ENCODE results near the gene TMPRSS2. TPM values are rescaled to one million over a fixed set of nuclear protein-coding genes. Genes with fewer than 3 reads are reported as not detected.

TMPRSS2 gene
- total and polyA plus RNA-seq, 2 of the 13 experiments (the other 11 are each of a cell fraction or from before 2014, with no cell fraction given) = 1.7 to 1.8 TPM

- in situ Hi-C loops (cut with HindIII; ENCODE audit: extremely low pct_ligation_motif_present, low pct_unique_long_range_greater_than_20kb) (no loop called here), intact Hi-C loops (cut with micrococcal nuclease; ENCODE audit: unreplicated experiment) (no loop called here)
- Histone ChIP-seq H3K79me2 (ENCODE audit: insufficient read depth, low read length) (no peaks in the 10 kb centered on the region), H3K4me1 (ENCODE audit: insufficient read depth, low read length) (no peaks in the 10 kb centered on the region), H3K27ac (ENCODE audit: extremely low read length, insufficient read depth, low read length) (no peak overlapping the region), H3K4me2 (ENCODE audit: low read depth, low read length) (no peak overlapping the region), H3K9ac (ENCODE audit: insufficient read depth, low read depth, low read length) (no peak overlapping the region), H3K4me3 (replicated peaks in 1 of 3; ENCODE audit: insufficient read depth in 1 of 3, low read depth in 2 of 3, low read length in 3 of 3) (no peak overlapping the region), H3K27me3 (ENCODE audit: control insufficient read depth in 1 of 2, insufficient read depth in 2 of 2, low read length in 2 of 2) (no peaks in the 10 kb centered on the region), H4K20me1 (ENCODE audit: insufficient read depth, low read length) (no peaks in the 10 kb centered on the region), H3K9me3 (ENCODE audit: low read length) (no peaks in the 10 kb centered on the region), H3K36me3 (replicated peaks in 1 of 2; ENCODE audit: control insufficient read depth in 1 of 2, insufficient read depth in 2 of 2, low read length in 2 of 2) (no peaks in the 10 kb centered on the region), H2AFZ (ENCODE audit: low read length) (no peak overlapping the region)
- no peak for FAIRE-seq
- DNase-seq (ENCODE audit: low spot score) = no peak
- WGBS (ENCODE audit: low lambda C conversion rate) = 86% methylated on average over 7 of the region's 7 CpGs
- no peak for TF ChIP-seq DBP (CRISPR knock-in tag; IDR thresholded peaks at IDR 0.05; ENCODE audit: not compliant biosample characterization)
- no peak for TF ChIP-seq ZMYM2 (CRISPR knock-in tag; IDR thresholded peaks at IDR 0.05)
- TF ChIP-seq NFE2L2 (IDR thresholded peaks at IDR 0.05; ENCODE audit: low read length) = no peak
- TF ChIP-seq KMT2B (CRISPR knock-in tag; IDR thresholded peaks at IDR 0.05) = no peak
- TF ChIP-seq KAT8 (CRISPR knock-in tag; IDR thresholded peaks at IDR 0.05) = no peak
- no peak for TF ChIP-seq KLF16 (CRISPR knock-in tag; IDR thresholded peaks at IDR 0.05)
- TF ChIP-seq TBP (CRISPR knock-in tag; IDR thresholded peaks at IDR 0.05) = no peak
- no peak for TF ChIP-seq ZNF577 (CRISPR knock-in tag; IDR thresholded peaks at IDR 0.05; ENCODE audit: borderline replicate concordance, low read depth)
- no peak for TF ChIP-seq ZSCAN5A (CRISPR knock-in tag; IDR thresholded peaks at IDR 0.05; ENCODE audit: borderline replicate concordance)
- CTCF ChIA-PET (ENCODE audit: low intra/inter-chr PET ratio, low total read pairs) = no interaction called here
- no peak for ATAC-seq
- BruUV-seq (replicated peaks) = no TSS peak
- POLR2A ChIA-PET = no interaction called here
Observed at GRCh38 chr21:41443562-41443961, 64.4 kb downstream of the TMPRSS2 start.

All from HepG2 (cell line).